Endodermal cell (in vitro differentiated cells): ENCODE data around the gene PNPLA2. TPM values are rescaled to one million over a fixed set of nuclear protein-coding genes. Genes with fewer than 3 reads are reported as not detected.

Source experiments
- DNase-seq: peaks from one replicate; pipeline ENCODE4 v3.0.0-alpha.2; 2017
- H3K27ac ChIP-seq: 2 replicates; pipeline ENCODE4 v1.5.1; 2013; ENCODE audit warnings: mild to moderate bottlenecking, low read depth, low read length, moderate library complexity
- H3K27me3 ChIP-seq: 2 replicates; pipeline ENCODE4 v1.6.1; 2013; ENCODE audit warnings: mild to moderate bottlenecking, low read length, moderate library complexity; ENCODE audit not compliant: insufficient read depth, control insufficient read depth, poor library complexity, severe bottlenecking
- H3K36me3 ChIP-seq: 2 replicates; pipeline ENCODE4 v1.7.0; 2013; ENCODE audit warnings: mild to moderate bottlenecking, low read length, moderate library complexity; ENCODE audit not compliant: control insufficient read depth, insufficient read depth
- H3K4me1 ChIP-seq: one replicate; pipeline ENCODE4 v1.7.0; 2013; ENCODE audit warnings: low read length; ENCODE audit not compliant: control insufficient read depth, insufficient read depth
- H3K4me3 ChIP-seq: 2 replicates; pipeline ENCODE4 v1.5.1; 2013; ENCODE audit warnings: mild to moderate bottlenecking, low read length, moderate library complexity
- H3K9ac ChIP-seq: 2 replicates; pipeline ENCODE4 v1.6.1; 2013; ENCODE audit warnings: mild to moderate bottlenecking, low read length, moderate library complexity; ENCODE audit not compliant: poor library complexity, severe bottlenecking; ENCODE audit errors: extremely low read depth
- H3K9me3 ChIP-seq: 2 replicates; pipeline ENCODE4 v1.6.1; 2013; ENCODE audit warnings: mild to moderate bottlenecking, low read length, moderate library complexity; ENCODE audit not compliant: control insufficient read depth
- H3K27ac Mint-ChIP-seq: 2 replicates; pipeline ENCODE4 v1.8.0; 2020; ENCODE audit warnings: mixed read lengths
- H3K27me3 Mint-ChIP-seq: 2 replicates; pipeline ENCODE4 v1.8.0; 2021; ENCODE audit warnings: mild to moderate bottlenecking, mixed read lengths; ENCODE audit not compliant: insufficient read depth
- H3K36me3 Mint-ChIP-seq: 2 replicates; pipeline ENCODE4 v1.8.0; 2020; ENCODE audit warnings: low read depth, mixed read lengths
- H3K4me1 Mint-ChIP-seq: 2 replicates; pipeline ENCODE4 v1.8.0; 2020; ENCODE audit warnings: mixed read lengths
- H3K4me3 Mint-ChIP-seq: 2 replicates; pipeline ENCODE4 v1.8.0; 2020; ENCODE audit warnings: mild to moderate bottlenecking, moderate library complexity, mixed read lengths
- H3K9me3 Mint-ChIP-seq: 2 replicates; pipeline ENCODE4 v1.8.0; 2020; ENCODE audit warnings: mild to moderate bottlenecking, mixed read lengths
- WGBS, 2 experiments: methylation state at CpG; one replicate each; pipeline versions ENCODE4 v1.1.5 to v1.1.7; 2013; ENCODE audit warnings: missing lambda C conversion rate in 2 of 2, mixed read lengths in 1 of 2; ENCODE audit not compliant: insufficient coverage in 1 of 2, insufficient read length in 1 of 2; 5-methylcytosine and 5-hydroxymethylcytosine counted together
- total RNA-seq, 2 donors: library from RNA; stranded (reverse); fragmentation: NEBNext Ultra II Directional in 1 of 2; extraction: Animal tissue kit (Norgen Biotek cat#: 25700) in 1 of 2; gene quantifications; 2 replicates in 1 of 2; 3 replicates in 1 of 2; pipeline ENCODE4 v1.2.1, GENCODE V29; 2021
- TF ChIP-seq, protein P1 (sequence below): fragments of 200-600 bp; sonication (generic); conservative IDR thresholded peaks from 2 replicates; pipeline ENCODE4 v1.5.0; 2021; ENCODE audit warnings: antibody characterized with exemption, mild to moderate bottlenecking

Gene PNPLA2
- total RNA-seq, 2 donors from 2014 or later, result 77.0 to 77.6 TPM

GRCh38 chr11:778976-779954 lies 39.4 kb upstream of the PNPLA2 start:
- Histone ChIP-seq H3K4me3 (no peak overlapping the region), H3K4me1 (peaks cover 8% of the 10 kb centered on the region), H3K9me3 (no peaks in the 10 kb centered on the region), H3K36me3 (peaks cover 10% of the 10 kb centered on the region), H3K9ac (no peak overlapping the region), H3K27ac (no peak overlapping the region), H3K27me3 (no peaks in the 10 kb centered on the region)
- H3K36me3 Mint-ChIP-seq, result peaks cover 14% of the 10 kb centered on the region
- no peaks in the 10 kb centered on the region for H3K9me3 Mint-ChIP-seq
- 95 to 96% methylated on average over 8 to 23 of the region's 23 CpGs for WGBS, 2 experiments
- H3K4me3 Mint-ChIP-seq, result peak overlapping the region; percentile 75
- H3K27me3 Mint-ChIP-seq, result no peaks in the 10 kb centered on the region
- H3K4me1 Mint-ChIP-seq, result peaks cover 14% of the 10 kb centered on the region
- peak; percentile 45 for DNase-seq
- no peak overlapping the region for H3K27ac Mint-ChIP-seq
- TF ChIP-seq, protein P1, sequence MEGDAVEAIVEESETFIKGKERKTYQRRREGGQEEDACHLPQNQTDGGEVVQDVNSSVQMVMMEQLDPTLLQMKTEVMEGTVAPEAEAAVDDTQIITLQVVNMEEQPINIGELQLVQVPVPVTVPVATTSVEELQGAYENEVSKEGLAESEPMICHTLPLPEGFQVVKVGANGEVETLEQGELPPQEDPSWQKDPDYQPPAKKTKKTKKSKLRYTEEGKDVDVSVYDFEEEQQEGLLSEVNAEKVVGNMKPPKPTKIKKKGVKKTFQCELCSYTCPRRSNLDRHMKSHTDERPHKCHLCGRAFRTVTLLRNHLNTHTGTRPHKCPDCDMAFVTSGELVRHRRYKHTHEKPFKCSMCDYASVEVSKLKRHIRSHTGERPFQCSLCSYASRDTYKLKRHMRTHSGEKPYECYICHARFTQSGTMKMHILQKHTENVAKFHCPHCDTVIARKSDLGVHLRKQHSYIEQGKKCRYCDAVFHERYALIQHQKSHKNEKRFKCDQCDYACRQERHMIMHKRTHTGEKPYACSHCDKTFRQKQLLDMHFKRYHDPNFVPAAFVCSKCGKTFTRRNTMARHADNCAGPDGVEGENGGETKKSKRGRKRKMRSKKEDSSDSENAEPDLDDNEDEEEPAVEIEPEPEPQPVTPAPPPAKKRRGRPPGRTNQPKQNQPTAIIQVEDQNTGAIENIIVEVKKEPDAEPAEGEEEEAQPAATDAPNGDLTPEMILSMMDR, result no peak

DNA sequence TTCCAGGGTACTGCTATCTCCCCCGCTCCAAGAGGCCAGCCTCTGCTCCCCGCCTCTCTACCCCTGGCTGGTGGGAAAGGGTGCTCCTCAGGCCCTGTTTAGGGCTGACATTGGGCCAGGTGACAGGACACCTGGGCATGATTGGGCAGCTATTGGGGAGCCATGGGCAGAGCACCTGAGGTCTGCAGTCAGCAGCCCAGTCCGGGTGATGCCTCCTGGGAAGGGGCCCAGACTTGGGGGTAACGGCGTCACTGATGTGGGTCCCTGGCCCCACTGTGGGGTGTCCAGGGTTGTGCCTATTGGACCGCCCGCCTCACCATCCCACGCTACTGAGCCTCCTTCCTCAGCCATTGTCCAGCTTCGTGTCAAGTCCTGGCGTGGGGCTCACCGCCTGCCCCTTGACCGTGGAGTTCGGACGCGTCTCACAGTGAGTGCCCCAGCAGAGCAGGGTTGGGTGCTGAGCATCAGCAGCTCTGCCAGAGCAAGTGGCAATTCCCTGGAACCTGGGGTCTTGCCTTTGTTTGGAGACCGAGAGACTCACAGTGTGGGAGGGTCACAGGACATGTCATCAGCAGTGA lies 38.7 kb upstream of the PNPLA2 start:
- peaks cover 17% of the 10 kb centered on the region for H3K36me3 Mint-ChIP-seq
- peaks cover 10% of the 10 kb centered on the region for H3K36me3 ChIP-seq
- H3K27ac ChIP-seq, result no peak overlapping the region
- TF ChIP-seq, protein P1, result no peak
- no peak overlapping the region for H3K27ac Mint-ChIP-seq
- no peaks in the 10 kb centered on the region for H3K9me3 Mint-ChIP-seq
- H3K9ac ChIP-seq, result no peak overlapping the region
- H3K4me1 ChIP-seq, result peaks cover 8% of the 10 kb centered on the region
- 91 to 94% methylated on average over 16 of the region's 16 CpGs for WGBS, 2 experiments
- peaks cover 14% of the 10 kb centered on the region for H3K4me1 Mint-ChIP-seq
- no peak for DNase-seq
- no peaks in the 10 kb centered on the region for H3K9me3 ChIP-seq
- H3K27me3 ChIP-seq, result no peaks in the 10 kb centered on the region
- no peaks in the 10 kb centered on the region for H3K27me3 Mint-ChIP-seq
- no peak overlapping the region for H3K4me3 Mint-ChIP-seq
- H3K4me3 ChIP-seq, result no peak overlapping the region

DNA sequence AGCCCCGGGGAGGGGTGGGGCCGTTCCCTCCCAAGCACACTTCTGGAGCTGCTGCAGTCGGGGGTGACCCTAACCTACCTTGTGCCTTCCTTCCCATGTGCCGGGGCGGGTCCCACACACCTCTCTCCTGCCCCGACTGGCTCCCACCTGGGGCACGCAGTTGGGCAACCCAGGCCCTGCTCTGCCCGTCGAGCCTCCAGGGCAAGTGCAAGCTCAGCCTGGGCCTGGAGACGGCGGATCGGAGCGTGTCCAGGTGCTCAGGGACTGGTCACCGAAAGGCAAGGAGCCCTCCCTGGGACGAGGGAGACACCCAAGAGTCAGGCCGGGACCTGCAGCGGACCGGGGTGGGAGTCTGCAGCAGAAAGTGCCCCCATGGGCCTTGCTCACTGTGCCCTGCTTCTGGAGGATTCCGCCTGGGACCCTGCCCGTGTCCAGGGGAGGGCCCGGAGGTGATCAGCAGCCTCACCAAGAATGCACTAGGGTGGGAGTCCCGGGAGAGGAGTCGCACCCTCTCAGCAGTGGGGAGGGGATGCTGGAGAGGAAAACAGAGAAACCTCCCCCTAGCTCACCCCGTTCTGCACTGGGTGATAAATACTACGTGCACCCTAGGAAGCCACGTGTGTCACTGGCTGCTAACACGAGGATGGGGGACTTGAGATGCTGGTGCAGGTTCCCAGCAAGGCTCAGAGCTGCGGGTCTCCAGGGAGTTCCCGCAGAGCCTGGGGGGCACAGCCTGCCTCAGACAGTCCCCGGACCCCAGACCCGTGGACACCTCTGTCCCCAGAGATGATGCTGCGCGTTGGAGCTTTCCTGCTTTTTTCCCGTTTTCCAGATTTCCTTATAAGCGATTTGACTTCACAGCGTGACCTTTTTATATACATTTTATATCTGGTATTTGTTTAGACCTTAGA lies 36.2 kb upstream of the PNPLA2 start:
- no peak overlapping the region for H3K4me3 ChIP-seq
- H3K9me3 Mint-ChIP-seq, result no peaks in the 10 kb centered on the region
- WGBS, 2 experiments, result 85 to 87% methylated on average over 17 to 34 of the region's 36 CpGs
- H3K9me3 ChIP-seq, result no peaks in the 10 kb centered on the region
- TF ChIP-seq, protein P1, result no peak
- no peak overlapping the region for H3K9ac ChIP-seq
- DNase-seq, result no peak
- H3K27me3 Mint-ChIP-seq, result no peaks in the 10 kb centered on the region
- H3K36me3 ChIP-seq, result peaks cover 10% of the 10 kb centered on the region
- H3K4me1 Mint-ChIP-seq, result peaks cover 6% of the 10 kb centered on the region
- peaks cover 3% of the 10 kb centered on the region for H3K4me1 ChIP-seq
- H3K27ac ChIP-seq, result no peak overlapping the region
- no peak overlapping the region for H3K27ac Mint-ChIP-seq
- H3K4me3 Mint-ChIP-seq, result no peak overlapping the region
- H3K27me3 ChIP-seq, result no peaks in the 10 kb centered on the region
- peaks cover 17% of the 10 kb centered on the region for H3K36me3 Mint-ChIP-seq
